Esophagus muscularis mucosa (tissue), 4 donors: ENCODE data around the gene SAFB2. TPM values are rescaled to one million over a fixed set of nuclear protein-coding genes. Genes with fewer than 3 reads are reported as not detected.

Source experiments
- DNase-seq: peaks from one replicate; pipeline ENCODE4 v3.0.0-alpha.2; 2017; ENCODE audit errors: extremely low spot score
- H3K27ac ChIP-seq, 4 donors: fragments of 200-600 bp; sonication (generic); replicated peaks in 1 of 4; 1 replicate in 3 of 4; 2 replicates in 1 of 4; pipeline ENCODE4 v1.5.1; 2016 to 2019; ENCODE audit warnings: mild to moderate bottlenecking in 1 of 4
- H3K27me3 ChIP-seq, 4 donors: fragments of 200-600 bp; sonication (generic); one replicate each; pipeline versions ENCODE4 v1.5.1 to v1.6.0; 2016 to 2019
- H3K36me3 ChIP-seq, 4 donors: fragments of 200-600 bp; sonication (generic); one replicate each; pipeline ENCODE4 v1.5.1; 2016 to 2019
- H3K4me1 ChIP-seq, 4 donors: fragments of 200-600 bp; sonication (generic); one replicate each; pipeline ENCODE4 v1.5.1; 2016 to 2019
- H3K4me3 ChIP-seq, 4 donors: fragments of 200-600 bp; sonication (generic); 1 replicate in 2 of 4; 2 replicates in 2 of 4; pipeline ENCODE4 v1.5.1; 2016 to 2019; ENCODE audit warnings: mild to moderate bottlenecking in 4 of 4, moderate library complexity in 1 of 4
- H3K9me3 ChIP-seq, 4 donors: fragments of 200-600 bp; sonication (generic); 1 replicate in 3 of 4; 2 replicates in 1 of 4; pipeline ENCODE4 v1.5.1; 2016 to 2019
- EP300 ChIP-seq: sonication (generic); formaldehyde crosslinking; IDR thresholded peaks from one replicate; pipeline ENCODE4 v1.6.1; 2017; ENCODE audit warnings: antibody characterized with exemption
- POLR2A ChIP-seq: fragments of 450-650 bp; IDR thresholded peaks from one replicate; pipeline ENCODE4 v1.6.1; 2017; ENCODE audit warnings: antibody characterized with exemption, moderate library complexity, mild to moderate bottlenecking, low read depth
- POLR2AphosphoS5 ChIP-seq, 2 donors: sonication (generic); formaldehyde crosslinking; IDR thresholded peaks; one replicate each; pipeline ENCODE4 v1.6.1; 2017; ENCODE audit warnings: antibody characterized with exemption in 2 of 2
- WGBS: methylation state at CpG from one replicate; pipeline ENCODE4 v1.1.5; 2018; 5-methylcytosine and 5-hydroxymethylcytosine counted together
- intact Hi-C: fragments of 100-400 bp; cut with DNase I; formaldehyde crosslinking; loops from one replicate; pipeline ENCODE4 v1.15.1; 2023
- total RNA-seq, 4 donors: library from RNA; depleted of rRNA; stranded (reverse); fragments of >200 nt; gene quantifications; one replicate each; pipeline versions ENCODE4 v1.1.0 to v1.2.1, GENCODE V29; 2016
- TF ChIP-seq, protein P1 (sequence below), 3 experiments: fragments of 200-600 bp in 2 of 3; fragments of 450-650 bp in 1 of 3; sonication (generic) in 2 of 3; IDR thresholded peaks; one replicate each; pipeline ENCODE4 v1.5.1; 2017 to 2019; ENCODE audit warnings: antibody characterized with exemption in 3 of 3, mild to moderate bottlenecking in 2 of 3, moderate library complexity in 1 of 3

The SAFB2 gene
- total RNA-seq, 4 donors from 2014 or later: 31.1 to 57.8 (median 42.7) TPM

GRCh38 chr19:5632241-5632612 is 9.7 kb upstream of the SAFB2 start:
- H3K36me3 ChIP-seq: peaks cover 0 to 26% (median 21%) of the 10 kb centered on the region in 4 donors
- no peaks in the 10 kb centered on the region for H3K27me3 ChIP-seq
- 78% methylated on average over 4 of the region's 4 CpGs for WGBS
- H3K4me3 ChIP-seq: peak overlapping the region in 1 of 4 donors; percentile 7
- H3K27ac ChIP-seq: peak overlapping the region in 3 of 4 donors; percentile 6 to 56 (median 55)
- no peak for DNase-seq
- peaks cover 48 to 95% (median 90%) of the 10 kb centered on the region in 4 donors for H3K4me1 ChIP-seq
- intact Hi-C loops: no loop called here
- TF ChIP-seq POLR2AphosphoS5 (IDR thresholded peaks at IDR 0.05) (no peak), EP300 (no peak), POLR2A (no peak)
- TF ChIP-seq, protein P1, sequence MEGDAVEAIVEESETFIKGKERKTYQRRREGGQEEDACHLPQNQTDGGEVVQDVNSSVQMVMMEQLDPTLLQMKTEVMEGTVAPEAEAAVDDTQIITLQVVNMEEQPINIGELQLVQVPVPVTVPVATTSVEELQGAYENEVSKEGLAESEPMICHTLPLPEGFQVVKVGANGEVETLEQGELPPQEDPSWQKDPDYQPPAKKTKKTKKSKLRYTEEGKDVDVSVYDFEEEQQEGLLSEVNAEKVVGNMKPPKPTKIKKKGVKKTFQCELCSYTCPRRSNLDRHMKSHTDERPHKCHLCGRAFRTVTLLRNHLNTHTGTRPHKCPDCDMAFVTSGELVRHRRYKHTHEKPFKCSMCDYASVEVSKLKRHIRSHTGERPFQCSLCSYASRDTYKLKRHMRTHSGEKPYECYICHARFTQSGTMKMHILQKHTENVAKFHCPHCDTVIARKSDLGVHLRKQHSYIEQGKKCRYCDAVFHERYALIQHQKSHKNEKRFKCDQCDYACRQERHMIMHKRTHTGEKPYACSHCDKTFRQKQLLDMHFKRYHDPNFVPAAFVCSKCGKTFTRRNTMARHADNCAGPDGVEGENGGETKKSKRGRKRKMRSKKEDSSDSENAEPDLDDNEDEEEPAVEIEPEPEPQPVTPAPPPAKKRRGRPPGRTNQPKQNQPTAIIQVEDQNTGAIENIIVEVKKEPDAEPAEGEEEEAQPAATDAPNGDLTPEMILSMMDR (IDR thresholded peaks at IDR 0.05): no peak
- no peaks in the 10 kb centered on the region for H3K9me3 ChIP-seq

DNA sequence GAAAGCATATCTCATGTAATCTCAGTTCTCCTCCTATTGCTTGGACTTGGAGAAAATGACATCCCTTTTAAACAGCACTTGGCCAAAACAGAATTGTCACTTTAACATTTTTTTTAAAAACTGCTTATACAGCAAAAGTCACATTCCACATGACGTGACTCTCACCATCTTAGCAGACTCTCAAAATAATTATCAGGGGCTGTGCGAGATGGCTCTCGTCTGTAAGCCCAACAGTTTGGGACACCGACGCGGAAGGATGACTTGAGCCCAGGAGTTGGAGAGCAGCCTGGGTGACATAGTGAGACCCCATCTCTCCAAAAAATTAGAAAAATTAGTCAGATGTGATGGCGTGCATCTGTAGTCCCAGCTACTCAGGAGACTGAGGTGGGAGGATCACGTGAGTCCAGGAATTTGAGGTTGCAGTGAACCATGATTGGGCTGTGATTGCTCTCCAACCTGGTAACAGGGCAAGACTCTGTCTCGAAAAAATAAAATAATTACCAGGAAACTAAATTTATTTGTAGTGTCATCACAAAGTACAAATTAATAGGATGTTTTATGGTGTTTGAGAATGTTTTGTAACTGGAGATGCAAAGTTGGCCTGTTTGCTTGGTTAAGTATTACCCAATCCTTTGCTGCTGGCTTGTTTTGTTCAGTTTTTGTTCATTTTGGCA is 9.1 kb upstream of the SAFB2 start:
- Histone ChIP-seq H3K36me3 (peaks cover 3 to 31% (median 26%) of the 10 kb centered on the region in 4 donors), H3K27me3 (no peaks in the 10 kb centered on the region), H3K9me3 (no peaks in the 10 kb centered on the region), H3K4me1 (peaks cover 50 to 95% (median 91%) of the 10 kb centered on the region in 4 donors), H3K27ac (peak overlapping the region; percentile 6 to 56 (median 38)), H3K4me3 (peak overlapping the region in 1 of 4 donors; percentile 7)
- WGBS: 68% methylated on average over 9 of the region's 9 CpGs
- intact Hi-C loops: no loop called here
- DNase-seq: no peak
- TF ChIP-seq, protein P1 (IDR thresholded peaks at IDR 0.05): no peak
- TF ChIP-seq POLR2A: no peak
- TF ChIP-seq EP300: no peak
- no peak for TF ChIP-seq POLR2AphosphoS5 (IDR thresholded peaks at IDR 0.05)

DNA sequence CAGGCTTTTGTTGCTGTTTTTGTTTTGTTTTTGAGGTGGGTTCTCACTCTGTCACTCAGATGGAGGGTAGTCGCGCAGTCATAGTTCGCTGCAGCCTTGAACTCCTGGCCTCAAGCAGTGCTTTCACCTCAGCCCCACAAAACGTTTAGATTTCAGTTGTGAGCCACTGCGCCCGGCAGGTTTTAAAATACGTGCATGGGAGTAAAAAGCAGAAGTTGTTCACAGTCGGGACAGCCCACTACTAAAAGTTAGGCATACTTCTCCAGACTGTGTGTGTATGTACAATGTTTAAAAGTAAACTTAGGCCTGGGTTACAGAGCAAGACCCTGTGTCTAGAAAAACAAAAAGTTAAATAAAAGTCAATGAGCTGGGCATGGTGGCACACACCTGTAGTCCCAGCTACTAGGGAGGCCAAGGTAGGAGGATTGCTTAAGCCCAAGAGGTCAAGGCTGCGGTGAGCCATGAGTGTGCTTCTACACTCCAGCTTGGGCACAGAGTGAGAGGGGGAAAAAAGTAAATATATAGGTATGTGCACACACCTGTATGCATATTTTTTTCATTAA is 6.4 kb upstream of the SAFB2 start:
- Histone ChIP-seq H3K4me3 (no peak overlapping the region), H3K4me1 (peaks cover 70 to 98% (median 95%) of the 10 kb centered on the region in 4 donors), H3K27me3 (no peaks in the 10 kb centered on the region), H3K27ac (peak overlapping the region in 2 of 4 donors; percentile 16 to 49), H3K36me3 (peaks cover 7 to 46% (median 41%) of the 10 kb centered on the region in 4 donors), H3K9me3 (no peaks in the 10 kb centered on the region)
- intact Hi-C loops: no loop called here
- DNase-seq: no peak
- TF ChIP-seq, protein P1 (IDR thresholded peaks at IDR 0.05): no peak
- TF ChIP-seq POLR2A (no peak), POLR2AphosphoS5 (IDR thresholded peaks at IDR 0.05) (no peak), EP300 (no peak)
- 79% methylated on average over 9 of the region's 9 CpGs for WGBS

DNA sequence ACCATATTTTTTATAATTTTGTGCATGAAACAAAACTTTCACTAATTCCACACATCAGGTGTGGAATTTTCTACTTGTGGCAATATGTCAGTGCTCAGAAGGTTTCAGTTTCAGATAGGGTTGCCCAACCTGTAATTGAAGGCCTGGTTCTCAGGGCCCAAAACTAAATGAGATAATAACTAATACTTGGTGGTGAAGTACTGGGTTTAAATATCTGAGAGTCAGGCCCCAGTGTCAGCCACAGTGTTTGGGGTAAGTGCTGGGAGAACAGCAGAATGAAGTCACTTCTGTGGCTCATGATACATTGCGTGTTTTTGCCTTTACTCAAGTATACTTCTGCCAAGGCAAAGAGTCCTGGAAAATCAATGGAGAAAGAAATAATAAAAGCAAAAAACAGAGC is 5.9 kb upstream of the SAFB2 start:
- no peaks in the 10 kb centered on the region for H3K27me3 ChIP-seq
- intact Hi-C loops: no loop called here
- 71% methylated on average over 1 of the region's 1 CpG for whole genome bisulfite sequencing
- H3K27ac ChIP-seq: peak overlapping the region; percentile 16 to 49 (median 23)
- no peaks in the 10 kb centered on the region for H3K9me3 ChIP-seq
- H3K4me1 ChIP-seq: peaks cover 70 to 96% (median 93%) of the 10 kb centered on the region in 4 donors
- TF ChIP-seq, protein P1 (IDR thresholded peaks at IDR 0.05): no peak
- TF ChIP-seq POLR2A (no peak), EP300 (no peak), POLR2AphosphoS5 (IDR thresholded peaks at IDR 0.05) (no peak)
- H3K36me3 ChIP-seq: peaks cover 7 to 46% (median 41%) of the 10 kb centered on the region in 4 donors
- DNase-seq: no peak
- no peak overlapping the region for H3K4me3 ChIP-seq
